HG03460 (cell line): Measurements from ENCODE around the gene MYRIP.
"Not testable (repeated sequence)": the region's sequence is repeated elsewhere in the genome, so short reads cannot be mapped to it uniquely, and the experiment has no call there.

Experiments used
- ATAC-seq: cut with Tn5 transposase; IDR thresholded peaks from one replicate; pipeline ENCODE4 v1.9.1; 2021; ENCODE audit not compliant: unreplicated experiment

Gene MYRIP

DNA sequence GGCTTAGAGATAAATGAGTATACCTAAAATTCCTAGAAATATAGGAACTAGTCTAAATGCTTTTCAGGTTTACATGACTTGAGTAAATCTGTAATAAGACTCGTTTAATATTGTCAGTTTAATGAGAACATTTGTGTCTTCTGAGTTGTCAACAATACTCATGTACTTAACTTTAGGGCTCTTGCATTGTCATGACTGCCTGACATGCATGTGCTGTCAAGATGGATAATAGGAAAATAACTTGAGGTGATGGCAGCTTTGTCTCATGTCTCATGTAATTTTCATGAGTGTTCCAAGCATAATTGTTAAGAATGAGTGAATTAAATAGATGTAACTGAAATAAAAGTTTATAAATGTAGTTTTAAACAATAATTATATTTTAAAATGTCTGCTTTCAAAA lies 455.0 kb downstream of the MYRIP start:
- no peak for ATAC-seq

DNA sequence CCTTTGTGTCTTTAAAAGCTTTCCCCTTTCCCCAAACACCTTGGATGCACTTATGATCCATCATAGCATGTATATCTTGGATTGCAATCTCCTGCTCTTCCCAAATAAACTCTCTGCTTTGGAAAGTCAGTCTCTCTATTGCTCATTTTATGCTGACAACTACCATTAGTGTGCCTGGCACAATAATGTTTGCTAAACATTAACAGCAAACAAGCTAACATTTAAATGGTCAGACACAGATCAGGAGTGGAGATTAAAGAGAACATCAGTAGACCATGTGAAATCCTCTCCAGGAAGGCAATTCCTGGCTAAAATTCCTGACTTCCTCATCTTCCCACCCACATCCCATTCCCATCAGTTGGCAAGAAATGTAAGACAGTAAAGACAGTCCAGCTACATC lies 455.8 kb downstream of the MYRIP start:
- ATAC-seq = no peak

DNA sequence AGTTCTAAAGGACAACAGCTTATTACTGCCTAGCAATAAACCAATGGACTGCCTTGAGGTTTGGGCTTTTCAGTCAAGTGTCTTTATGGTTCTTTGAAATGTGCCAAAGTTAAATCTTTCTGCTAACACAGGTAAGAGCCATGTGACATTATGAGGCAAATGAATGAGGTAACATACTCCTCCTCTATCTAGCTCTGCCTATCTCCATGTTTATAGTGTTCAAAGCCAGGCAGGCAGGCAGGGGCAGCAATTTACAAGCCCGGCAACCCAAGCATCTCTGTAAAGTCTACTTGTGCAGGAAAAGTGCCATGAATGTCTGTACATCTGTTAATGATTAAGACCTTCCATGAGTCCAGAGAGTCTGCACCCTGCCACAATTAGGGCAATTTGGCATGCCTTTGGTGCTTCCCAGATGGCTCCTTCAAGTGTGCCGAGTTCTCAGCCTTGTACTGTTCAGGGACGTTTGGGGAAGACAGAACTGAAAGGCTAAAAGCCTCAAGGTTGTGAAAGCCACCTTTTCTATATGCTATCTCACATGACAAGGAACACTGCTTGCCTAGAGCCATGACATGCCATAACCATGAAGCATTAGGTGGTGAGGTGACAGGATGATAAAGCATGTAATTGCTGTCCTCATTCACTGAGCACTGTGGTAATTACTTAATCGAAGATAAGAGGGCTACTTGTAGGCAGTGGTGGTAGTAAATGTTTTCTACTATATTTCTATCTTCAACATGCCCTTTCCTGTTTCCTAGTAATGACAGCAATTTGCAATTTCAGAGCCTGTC lies 458.7 kb downstream of the MYRIP start:
- ATAC-seq = no peak

DNA sequence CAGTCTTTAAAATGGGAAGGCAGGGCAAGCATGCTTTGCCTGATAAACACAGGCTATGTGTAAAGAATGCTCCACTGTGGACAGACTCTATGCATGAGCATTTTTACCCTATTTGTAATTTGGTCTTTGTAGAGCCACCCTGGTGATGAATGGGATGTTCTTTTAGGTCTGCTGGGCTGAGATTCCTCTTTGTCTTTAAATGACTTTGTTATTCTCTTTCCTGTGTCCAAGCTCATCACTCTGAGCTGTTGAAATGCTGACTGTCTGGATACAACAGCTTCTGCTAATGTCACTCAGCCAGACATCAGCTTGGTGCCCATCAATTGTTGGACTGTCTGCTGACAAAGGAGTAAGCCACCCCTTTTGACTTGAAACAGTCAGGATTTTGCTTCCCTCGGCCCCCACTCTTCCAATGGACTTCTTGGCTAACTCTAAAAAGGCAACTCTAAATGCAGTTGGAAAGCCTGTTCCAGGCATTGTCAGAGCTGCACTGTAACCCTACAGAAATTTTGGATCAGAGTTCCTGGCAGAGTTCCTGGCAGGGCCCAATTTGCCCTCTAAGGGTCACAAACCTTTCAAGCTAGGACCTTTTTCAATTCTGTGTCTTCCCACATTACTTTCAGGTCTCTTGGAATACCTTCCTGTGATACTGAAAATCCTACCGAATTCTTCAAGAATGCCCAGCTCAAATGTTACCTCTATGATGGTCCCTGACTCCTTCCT lies 459.6 kb downstream of the MYRIP start:
- ATAC-seq = no peak

DNA sequence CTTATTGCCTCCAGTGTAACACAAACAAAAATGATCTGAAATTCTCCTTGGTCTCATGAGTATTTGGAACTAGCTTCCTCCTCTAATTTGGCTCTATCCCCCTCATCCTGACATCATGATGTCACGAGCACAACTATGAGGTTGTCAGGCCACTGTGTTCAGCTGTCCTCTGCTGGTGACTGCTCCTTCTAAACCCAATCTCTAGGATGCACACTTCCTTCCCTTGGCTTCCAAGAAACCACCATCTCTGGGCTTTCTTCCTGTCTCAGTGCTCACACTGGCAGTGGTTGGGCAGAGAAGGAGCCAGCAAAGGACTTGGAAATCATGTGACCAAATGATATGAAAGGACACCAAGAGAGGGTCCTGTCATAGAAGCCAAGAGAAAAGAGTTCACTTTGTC lies 469.4 kb downstream of the MYRIP start:
- ATAC-seq = no peak

DNA sequence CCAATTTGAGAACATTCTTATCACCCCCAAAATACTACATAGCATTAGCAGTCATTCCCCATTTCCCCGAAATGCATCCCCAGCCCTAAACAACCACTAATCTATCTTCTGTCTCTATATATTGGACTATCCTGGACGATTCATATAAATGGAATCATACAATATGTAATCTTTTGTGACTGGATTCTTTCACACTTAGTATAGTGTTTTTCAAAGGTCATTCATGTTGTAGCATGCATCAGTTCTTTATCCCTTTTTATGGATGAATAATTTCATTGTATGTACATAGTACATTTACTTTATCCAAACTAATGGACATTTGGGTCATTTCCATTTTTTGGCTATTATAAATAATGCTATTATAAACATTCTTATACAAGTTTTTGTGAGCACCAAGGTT lies 472.6 kb downstream of the MYRIP start:
- no peak for ATAC-seq

DNA sequence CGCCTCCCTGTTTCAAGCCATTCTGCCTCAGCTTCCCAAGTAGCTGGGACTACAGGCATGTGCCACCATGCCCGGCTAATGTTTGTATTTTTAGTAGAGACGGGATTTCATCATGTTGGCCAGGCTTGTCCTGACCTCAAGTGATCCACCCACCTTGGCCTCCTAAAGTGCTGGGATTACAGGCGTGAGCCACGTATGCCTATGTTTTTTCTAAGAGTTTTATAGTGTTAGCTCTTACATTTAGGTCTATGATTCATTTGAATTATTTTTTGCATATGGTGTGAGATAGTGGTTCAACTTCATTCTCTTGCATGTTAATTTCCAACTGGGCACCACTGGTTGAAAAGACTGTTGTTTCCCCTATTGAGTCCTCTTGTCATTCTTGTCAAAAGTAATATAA lies 473.6 kb downstream of the MYRIP start:
- ATAC-seq = not testable (repeated sequence)

DNA sequence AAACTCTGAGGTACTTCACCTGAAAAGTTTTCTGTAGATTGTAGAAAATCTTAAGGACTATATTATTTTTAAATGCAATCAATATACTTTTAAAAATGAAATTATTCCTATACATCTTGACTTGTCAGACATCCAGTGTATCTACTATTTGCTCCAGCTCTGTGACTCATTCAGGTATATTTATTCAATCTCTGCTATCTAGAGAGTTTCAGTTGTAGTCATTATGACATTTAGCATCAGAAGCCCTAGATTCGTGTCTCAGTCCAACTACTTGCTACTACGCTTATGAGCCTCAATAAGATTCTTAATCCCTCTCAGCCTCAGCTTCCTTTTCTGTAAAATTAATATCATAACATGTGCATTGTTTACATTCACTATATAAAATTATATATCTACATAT lies 477.8 kb downstream of the MYRIP start:
- no peak for ATAC-seq

DNA sequence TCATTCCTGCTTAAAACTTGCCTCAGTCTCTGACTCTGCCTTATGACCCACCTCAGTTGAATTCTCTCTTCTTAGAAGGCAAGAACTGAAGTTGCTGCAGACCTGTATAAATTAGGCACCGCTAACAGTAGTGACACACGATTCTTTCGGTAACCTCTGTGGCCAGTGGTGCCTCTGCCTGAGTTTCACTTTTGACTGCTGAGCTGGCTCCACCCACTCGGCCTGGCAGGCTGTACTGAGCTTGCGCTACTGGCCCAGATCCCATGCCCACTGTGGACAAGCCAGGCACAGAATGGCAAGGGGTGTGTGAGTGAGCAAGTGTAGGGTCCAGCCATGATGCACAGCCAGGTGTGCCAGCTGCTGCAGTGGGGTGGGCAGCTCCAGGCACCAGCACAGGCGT lies 481.0 kb downstream of the MYRIP start:
- no peak for ATAC-seq

DNA sequence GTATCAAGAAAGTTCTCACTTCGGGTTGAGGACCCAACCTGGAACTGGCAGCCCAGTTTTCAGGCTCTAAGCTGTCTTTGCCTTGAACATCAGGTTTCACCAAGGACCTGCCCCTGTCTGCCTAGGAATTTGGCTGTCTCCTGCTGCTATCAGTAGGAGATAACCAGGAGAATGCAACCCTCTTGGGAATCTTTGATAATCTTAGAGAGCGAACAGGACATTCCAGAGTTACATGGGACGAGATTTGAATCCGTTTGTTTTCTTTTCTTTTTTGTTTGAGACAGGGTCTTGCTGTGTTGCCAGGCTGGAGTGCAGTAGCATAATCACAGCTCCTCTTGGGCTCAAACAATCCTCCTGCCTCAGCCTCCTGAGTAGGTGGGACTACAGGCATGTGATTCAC lies 482.1 kb downstream of the MYRIP start:
- no peak for ATAC-seq

DNA sequence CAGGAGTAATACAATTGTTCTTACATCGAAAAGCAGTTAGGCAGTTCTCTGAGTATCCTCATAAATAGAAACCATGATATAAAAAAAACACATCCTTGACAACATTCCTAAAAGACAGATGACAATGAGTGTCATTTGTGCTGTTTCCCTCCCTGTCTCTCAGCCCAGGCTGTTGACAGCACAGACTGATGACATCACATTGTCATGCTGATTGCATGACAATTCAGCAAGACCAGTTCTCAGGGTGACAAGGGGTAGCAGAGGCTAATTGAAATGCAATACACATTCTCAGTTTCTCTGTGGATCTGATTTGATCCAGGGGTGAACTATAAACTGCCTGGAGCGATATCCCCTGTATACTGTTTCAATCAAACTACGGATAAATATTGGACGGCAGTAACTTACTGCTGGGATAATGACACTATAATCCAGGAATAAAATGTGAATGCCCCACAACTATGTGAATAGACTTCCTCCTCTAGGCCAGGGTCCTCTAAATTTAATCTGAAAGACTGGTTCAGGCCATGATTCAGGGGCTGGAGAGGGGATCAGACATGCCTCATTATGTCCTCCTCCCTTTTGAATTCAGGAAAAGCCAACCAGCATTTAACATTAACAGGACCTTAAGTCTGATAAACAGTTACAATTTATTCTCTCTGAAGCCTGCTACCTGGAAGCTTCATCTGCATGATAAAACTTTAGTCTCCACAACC lies 483.4 kb downstream of the MYRIP start:
- ATAC-seq = no peak

DNA sequence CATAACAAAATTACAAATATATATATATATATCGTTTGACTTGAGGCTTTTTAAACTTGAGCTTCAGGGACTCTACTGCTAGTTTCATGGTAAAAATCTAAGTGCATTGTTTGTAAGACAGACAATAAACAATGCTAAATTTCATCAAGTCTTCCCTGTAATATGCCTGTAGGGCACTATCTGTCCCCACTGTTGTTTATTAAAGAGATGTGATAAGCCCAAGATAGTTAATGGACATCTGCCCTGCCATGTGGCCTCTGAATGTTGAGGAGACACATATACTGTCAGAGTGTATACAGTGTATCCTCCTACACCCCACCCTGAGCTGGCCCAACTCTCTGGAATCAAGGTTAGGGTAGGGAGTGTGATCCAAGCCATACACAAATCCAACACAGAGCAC lies 485.0 kb downstream of the MYRIP start:
- no peak for ATAC-seq

DNA sequence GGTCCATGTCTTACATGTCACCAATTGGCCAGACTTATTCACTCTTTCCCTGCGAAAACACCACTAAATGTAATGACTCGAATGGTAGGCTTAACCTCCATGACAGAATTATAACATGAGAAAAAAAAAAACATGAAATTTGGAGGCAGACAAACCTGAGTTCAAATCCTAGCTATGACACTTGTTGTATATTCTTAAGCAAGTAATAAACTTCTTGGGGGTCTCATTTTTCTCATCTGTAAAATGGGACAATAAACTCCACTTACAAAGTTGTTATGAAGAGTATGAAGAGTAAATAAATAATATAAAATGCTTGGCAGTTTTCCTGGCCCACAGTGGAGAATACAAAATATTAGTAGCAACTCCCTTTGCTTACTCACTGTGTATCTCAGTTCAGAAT lies 488.7 kb downstream of the MYRIP start:
- ATAC-seq = no peak

DNA sequence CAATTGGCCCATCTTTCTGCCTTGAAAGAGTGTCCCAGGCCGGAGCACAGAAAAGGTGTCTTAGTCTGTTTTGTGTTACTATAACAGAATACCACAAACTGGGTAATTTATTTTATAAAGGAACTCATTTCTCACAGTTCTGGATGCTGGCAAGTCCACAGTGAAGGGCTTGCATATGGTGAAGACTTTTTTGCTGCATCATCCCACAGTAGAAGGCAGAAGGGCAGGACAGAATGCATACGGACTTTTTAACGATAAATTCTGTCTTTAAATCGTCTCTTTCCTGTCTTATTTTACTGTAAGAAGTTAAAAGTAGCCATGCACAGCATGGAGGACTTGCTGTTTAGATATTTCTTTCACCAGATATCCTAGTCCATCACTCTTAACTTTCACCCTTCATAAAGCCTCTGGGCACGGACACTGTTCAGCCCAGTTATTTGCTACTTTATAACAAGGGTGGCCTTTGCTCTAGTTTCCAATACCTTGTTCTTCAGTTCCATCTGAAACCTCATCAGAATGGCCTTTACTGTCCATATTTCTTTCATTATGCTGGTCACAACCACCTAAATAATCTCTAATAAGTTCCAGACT lies 489.8 kb downstream of the MYRIP start:
- no peak for ATAC-seq

DNA sequence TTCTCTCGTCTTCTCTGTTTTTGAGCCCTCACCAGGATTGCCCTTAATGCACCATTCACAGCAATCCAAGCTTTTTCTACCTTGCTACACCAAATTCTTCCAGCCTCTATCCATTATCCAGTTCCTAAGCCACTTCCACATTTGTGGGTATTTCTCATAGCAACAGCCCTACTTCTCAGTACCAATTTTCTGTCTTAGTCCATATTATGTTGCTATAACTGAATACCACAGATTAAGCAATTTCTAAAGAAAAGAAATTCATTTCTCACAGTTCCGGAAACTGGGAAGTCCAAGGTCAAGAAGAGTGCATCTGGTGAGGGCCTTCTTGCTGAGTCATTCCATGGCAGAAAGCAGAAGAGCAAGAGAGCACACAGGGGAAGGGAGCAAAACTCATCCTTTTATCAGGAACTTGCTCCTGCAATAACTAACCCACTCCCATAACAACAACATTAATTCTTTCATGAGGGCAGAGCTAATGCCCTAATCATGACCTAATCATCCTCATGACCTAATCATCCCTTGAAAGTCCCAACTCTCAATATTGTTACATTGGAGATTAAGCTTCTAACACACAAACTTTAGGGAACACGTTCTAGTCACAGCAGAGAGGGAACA lies 490.4 kb downstream of the MYRIP start:
- ATAC-seq = no peak

DNA sequence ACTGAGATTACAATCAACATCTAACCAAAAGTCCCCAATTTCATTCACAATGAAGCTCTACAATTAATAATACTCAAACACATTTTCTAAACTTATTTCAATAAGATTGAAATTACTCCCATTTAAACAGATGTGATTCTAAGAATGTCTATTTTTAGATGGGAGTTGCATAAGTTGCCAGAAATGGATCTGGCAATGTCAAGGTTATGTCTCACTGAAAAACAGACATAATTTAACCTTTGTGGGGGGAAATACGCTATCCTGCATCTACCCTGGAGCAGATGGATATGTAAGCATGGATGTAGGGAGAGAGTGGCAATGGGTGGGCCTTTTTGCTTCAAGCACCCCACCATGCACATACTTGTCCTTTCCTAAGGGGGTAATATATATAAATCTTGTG lies 493.4 kb downstream of the MYRIP start:
- ATAC-seq = no peak

DNA sequence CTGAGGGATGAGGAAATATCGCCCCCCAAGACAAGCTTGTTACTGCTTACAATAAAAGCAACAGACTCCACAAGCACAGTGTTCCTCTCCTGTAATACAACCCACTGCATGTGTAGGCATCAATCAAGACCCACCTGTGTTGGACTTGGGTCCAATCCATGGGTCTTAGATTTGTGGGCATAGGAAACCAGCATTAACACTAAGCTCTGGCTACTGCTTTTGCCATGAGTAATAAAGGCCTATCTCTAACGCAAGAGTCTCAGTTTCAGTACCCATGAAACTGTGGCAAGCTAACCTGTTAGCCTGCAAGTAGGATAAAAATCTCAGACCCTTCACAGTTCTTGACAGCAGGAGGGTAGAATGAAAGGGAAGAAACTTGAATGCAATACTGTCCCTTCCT lies 494.9 kb downstream of the MYRIP start:
- no peak for ATAC-seq

DNA sequence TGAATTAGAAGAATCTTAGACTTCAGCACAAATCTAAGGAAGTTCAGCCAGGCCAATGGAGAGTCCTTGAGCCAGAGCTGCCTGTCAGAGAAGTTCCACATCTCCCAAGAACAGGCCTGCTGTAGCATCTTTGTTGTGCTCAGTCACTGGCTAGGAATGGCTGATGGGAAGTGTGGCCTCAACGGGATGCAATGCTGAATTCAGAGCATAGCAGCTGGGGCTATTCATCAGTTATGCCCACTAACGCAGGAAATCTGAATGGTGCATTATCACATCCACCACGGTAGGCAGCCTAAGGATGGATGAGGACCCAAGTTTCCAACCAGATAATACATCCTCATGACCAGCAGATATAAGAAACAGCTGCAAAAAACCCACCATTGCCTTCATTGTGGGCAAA lies 496.9 kb downstream of the MYRIP start:
- ATAC-seq = no peak

DNA sequence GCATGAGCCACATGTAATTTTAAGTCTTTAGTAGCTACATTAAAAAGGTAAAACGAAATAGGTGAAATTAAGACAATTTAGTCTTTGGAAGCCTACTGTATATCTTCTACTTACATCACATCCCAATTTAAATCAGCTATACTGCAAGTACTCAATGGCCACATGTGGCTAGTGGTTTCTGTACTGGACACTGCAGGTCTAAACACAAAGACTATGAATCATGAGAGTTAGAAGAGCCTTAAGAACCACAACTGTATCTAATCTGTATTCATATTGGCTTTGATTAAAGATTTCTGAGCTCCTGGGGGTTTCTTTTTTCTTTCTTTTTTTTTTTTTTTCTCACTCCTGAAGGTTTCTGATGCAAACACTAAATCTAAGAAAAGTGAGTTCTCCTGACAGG lies 497.8 kb downstream of the MYRIP start:
- ATAC-seq = no peak

DNA sequence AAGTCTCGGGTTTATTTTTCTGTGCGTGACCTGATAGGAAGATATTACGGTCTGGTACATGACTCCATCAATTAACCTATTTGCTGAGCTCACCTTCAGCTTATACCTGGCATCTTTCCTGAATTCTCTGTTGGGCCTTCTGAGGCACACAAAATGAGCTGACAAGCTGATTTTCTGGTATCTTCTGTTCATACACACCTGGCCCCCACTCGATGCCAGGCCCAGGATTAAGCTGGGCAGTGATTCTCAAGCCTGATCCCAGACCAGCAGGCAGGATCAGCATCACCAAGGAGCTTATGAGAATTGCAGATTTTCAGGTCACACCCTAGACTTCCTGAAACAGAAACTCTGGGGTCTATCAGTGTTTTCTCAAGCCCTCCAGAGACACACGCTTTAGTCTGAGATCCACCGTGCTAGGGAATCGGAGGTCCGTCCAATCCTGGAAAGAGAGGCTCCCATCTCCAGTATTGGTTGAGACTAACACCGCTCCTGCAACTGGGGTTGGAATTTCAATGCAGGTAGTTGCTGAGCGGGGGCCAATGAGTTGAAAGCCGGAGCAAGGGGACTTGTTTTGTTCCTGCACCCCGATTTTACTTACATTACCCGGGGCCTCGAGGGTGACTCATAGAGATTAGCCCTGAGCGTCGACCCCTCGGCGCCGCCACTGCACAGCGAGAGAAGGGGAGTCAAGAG lies 499.5 kb downstream of the MYRIP start:
- ATAC-seq = no peak
